Endothelial cell of umbilical vein (primary cell): ENCODE data around the gene CYP27A1. TPM values are rescaled to one million over a fixed set of nuclear protein-coding genes. Genes with fewer than 3 reads are reported as not detected.

Source experiments
- BruUV-seq: library from RNA; stranded (reverse); fragments of 400-500 nt; replicated peaks from 2 replicates; lab custom pipeline; 2021; lab: Mats Ljungman, UMichigan
- CTCF ChIA-PET: fragments of 300-600, 350-600 bp; sonication (Branson Sonifier 250); formaldehyde crosslinking; loops from one replicate; lab custom pipeline; 2021; ENCODE audit warnings: antibody characterized with exemption, inconsistent platforms; lab: Charles Lee
- POLR2A ChIA-PET: fragments of 300-600, 350-600 bp; sonication (Branson Sonifier 250); formaldehyde crosslinking; loops from one replicate; lab custom pipeline; 2021; ENCODE audit warnings: antibody characterized with exemption, inconsistent platforms; lab: Charles Lee
- DNase-seq: peaks from one replicate; pipeline ENCODE4 v3.0.0-alpha.2; 2011; ENCODE audit warnings: low read depth, low spot score
- FAIRE-seq: peaks from 2 replicates; lab custom pipeline; 2011; peaks lifted over from hg19 to GRCh38; lab: Jason Lieb, UNC
- H2AFZ ChIP-seq: 2 replicates; pipeline ENCODE4 v1.6.0; 2012; ENCODE audit warnings: low read depth, low read length, control low read depth, inconsistent platforms
- H3K27ac ChIP-seq: 2 replicates; pipeline ENCODE4 v1.5.1; 2011; ENCODE audit warnings: low read depth, mild to moderate bottlenecking, control low read depth, low read length, moderate library complexity; ENCODE audit not compliant: insufficient read depth
- H3K27me3 ChIP-seq, 2 experiments: 2 replicates each; pipeline versions ENCODE4 v1.6.0 to v1.6.1; 2011; ENCODE audit warnings: low read length in 2 of 2, mixed read lengths in 1 of 2; ENCODE audit not compliant: control insufficient read depth in 2 of 2, insufficient read depth in 2 of 2
- H3K36me3 ChIP-seq, 2 experiments: 2 replicates in 1 of 2; 3 replicates in 1 of 2; pipeline ENCODE4 v1.5.1; 2011; ENCODE audit warnings: low read length in 2 of 2, mild to moderate bottlenecking in 1 of 2, moderate library complexity in 1 of 2; ENCODE audit not compliant: control insufficient read depth in 2 of 2, insufficient read depth in 2 of 2; ENCODE audit errors: extremely low read depth in 1 of 2
- H3K4me1 ChIP-seq: 3 replicates; pipeline ENCODE4 v1.5.1; 2011; ENCODE audit warnings: mild to moderate bottlenecking, low read length; ENCODE audit not compliant: control insufficient read depth, insufficient read depth; ENCODE audit errors: extremely low read depth
- H3K4me2 ChIP-seq: 2 replicates; pipeline ENCODE4 v1.6.1; 2011; ENCODE audit warnings: low read length, control low read depth, mixed read lengths; ENCODE audit not compliant: insufficient read depth
- H3K4me3 ChIP-seq, 3 experiments: fragments of 200-600 bp in 1 of 3; sonication (generic), shearing (Covaris generic) in 1 of 3; replicated peaks in 1 of 3; 2 replicates each; pipeline ENCODE4 v1.5.1; 2011 to 2016; ENCODE audit warnings: control low read depth in 3 of 3, low read length in 3 of 3, mild to moderate bottlenecking in 2 of 3, inconsistent platforms in 1 of 3, low read depth in 1 of 3, moderate library complexity in 1 of 3; ENCODE audit not compliant: insufficient read depth in 1 of 3
- H3K79me2 ChIP-seq: 2 replicates; pipeline ENCODE4 v1.6.0; 2012; ENCODE audit warnings: low read length, inconsistent platforms; ENCODE audit not compliant: control insufficient read depth, insufficient read depth
- H3K9ac ChIP-seq: replicated peaks from 2 replicates; pipeline ENCODE3; 2011; ENCODE audit warnings: low read length, control low read depth; ENCODE audit not compliant: insufficient read depth; ENCODE audit errors: extremely low read depth
- H3K9me1 ChIP-seq: replicated peaks from 3 replicates; pipeline ENCODE4 v1.6.0; 2011; ENCODE audit warnings: mild to moderate bottlenecking, low read length; ENCODE audit not compliant: control insufficient read depth, insufficient read depth; ENCODE audit errors: extremely low read depth
- H3K9me3 ChIP-seq: replicated peaks from 2 replicates; pipeline ENCODE4 v1.5.1; 2012; ENCODE audit warnings: low read length, inconsistent platforms; ENCODE audit not compliant: control insufficient read depth, insufficient read depth
- H4K20me1 ChIP-seq: replicated peaks from 2 replicates; pipeline ENCODE3; 2011; ENCODE audit warnings: mild to moderate bottlenecking, low read length; ENCODE audit not compliant: control insufficient read depth, insufficient read depth; ENCODE audit errors: extremely low read depth
- CTCF ChIP-seq, 2 donors: IDR thresholded peaks; 1 replicate in 1 of 2; 2 replicates in 1 of 2; pipeline ENCODE4 v1.5.1; 2011; ENCODE audit warnings: low read length in 2 of 2, mild to moderate bottlenecking in 2 of 2, moderate library complexity in 2 of 2, control low read depth in 1 of 2, inconsistent platforms in 1 of 2, low read depth in 1 of 2; ENCODE audit not compliant: insufficient read depth in 1 of 2; ENCODE audit errors: extremely low read depth in 1 of 2
- EZH2 ChIP-seq: IDR thresholded peaks from 2 replicates; pipeline ENCODE4 v1.6.1; 2012; ENCODE audit warnings: borderline replicate concordance, low read depth, mild to moderate bottlenecking, moderate library complexity, low read length, inconsistent platforms; ENCODE audit not compliant: severe bottlenecking
- FOS ChIP-seq: IDR thresholded peaks from 2 replicates; pipeline ENCODE4 v1.6.1; 2011; ENCODE audit warnings: mild to moderate bottlenecking, low read length, moderate library complexity, borderline replicate concordance; ENCODE audit not compliant: insufficient read depth
- GATA2 ChIP-seq: IDR thresholded peaks from 2 replicates; pipeline ENCODE4 v1.7.0; 2011; ENCODE audit warnings: low read depth, mild to moderate bottlenecking, moderate library complexity, mixed read lengths, low read length; ENCODE audit not compliant: insufficient read length, insufficient read depth
- JUN ChIP-seq: IDR thresholded peaks from 2 replicates; pipeline ENCODE4 v1.6.1; 2011; ENCODE audit warnings: borderline replicate concordance, low read depth; ENCODE audit not compliant: insufficient read length, insufficient read depth
- MAX ChIP-seq: IDR thresholded peaks from 2 replicates; pipeline ENCODE4 v1.6.1; 2011; ENCODE audit not compliant: insufficient read depth, insufficient read length
- MYC ChIP-seq: IDR thresholded peaks from one replicate; pipeline ENCODE4 v1.6.1; 2011; ENCODE audit warnings: mild to moderate bottlenecking, low read depth, low read length
- POLR2A ChIP-seq: IDR thresholded peaks from 2 replicates; pipeline ENCODE4 v1.6.1; 2012; ENCODE audit warnings: low read depth, mild to moderate bottlenecking, control low read depth, low read length
- POLR2AphosphoS5 ChIP-seq: IDR thresholded peaks from 2 replicates; pipeline ENCODE4 v1.6.1; 2012; ENCODE audit warnings: low read depth, mild to moderate bottlenecking, control low read depth, low read length, moderate library complexity; ENCODE audit not compliant: insufficient read depth
- dilution Hi-C: fragments of 300-500 bp; cut with MboI; formaldehyde crosslinking; loops from one replicate; pipeline ENCODE4 v1.15.0; 2019; ENCODE audit warnings: low sequenced_read_pairs; ENCODE audit not compliant: extremely low pct_ligation_motif_present
- intact Hi-C: fragments of 100-400 bp; cut with micrococcal nuclease; formaldehyde crosslinking; loops from one replicate; pipeline ENCODE4 v1.10.0; 2022
- polyA plus RNA-seq, 4 experiments: library from polyadenylated mRNA; depleted of rRNA in 3 of 4; stranded (reverse) in 3 of 4; unstranded in 1 of 4; fragments of >200 nt; gene quantifications; 2 replicates each; pipeline versions ENCODE4 v1.2.1 to v1.2.3, GENCODE V29; 2011 to 2012; ENCODE audit warnings: missing spikeins in 1 of 4
- total RNA-seq: library from RNA; stranded (reverse); gene quantifications from 2 replicates; pipeline ENCODE4 v1.2.3, GENCODE V29; 2021

CYP27A1 gene
- total and polyA plus RNA-seq, 2 donors (not counting 3 experiments of a cell fraction or from before 2014, with no cell fraction given): 15.1 to 34.9 TPM

- Histone ChIP-seq H3K4me2 (no peak overlapping the region), H3K79me2 (no peaks in the 10 kb centered on the region), H3K4me3 (no peak overlapping the region), H3K36me3 (no peaks in the 10 kb centered on the region), H4K20me1 (no peaks in the 10 kb centered on the region), H3K9me1 (no peaks in the 10 kb centered on the region), H3K9me3 (no peaks in the 10 kb centered on the region), H3K4me1 (no peaks in the 10 kb centered on the region), H2AFZ (no peak overlapping the region), H3K27ac (no peak overlapping the region), H3K27me3 (peaks cover 18 to 20% of the 10 kb centered on the region in 2 experiments), H3K9ac (no peak overlapping the region)
- intact Hi-C loops: loop anchor here (5.0 kb wide), 3 partner anchors 133 to 442 kb away; no protein-coding TSS in a partner anchor
- ChIA-PET CTCF (interaction anchor here (0.7 to 4.6 kb wide), 10 partner anchors 27 to 199 kb away, joined by 3 to 131 read pairs (median 8); partner anchors contain the start of genes BCS1L and ZNF142), POLR2A (interaction anchor here (0.6 kb wide), 1 partner anchor 145 kb away, joined by 3 read pairs; no protein-coding TSS in a partner anchor)
- no TSS peak for BruUV-seq
- no peak for DNase-seq
- TF ChIP-seq JUN (no peak), CTCF (IDR thresholded peaks at IDR 0.05; ENCODE audit: extremely low read depth in 1 of 2, insufficient read depth in 1 of 2, low read depth in 1 of 2, low read length in 2 of 2) (no peak), MYC (no peak), POLR2AphosphoS5 (no peak), GATA2 (no peak), EZH2 (no peak), MAX (no peak), FOS (no peak), POLR2A (no peak)
- dilution Hi-C loops: no loop called here
- FAIRE-seq: no peak
These were observed 67.8 kb downstream of the CYP27A1 start for GRCh38 chr2:218849721-218850120.
